ENCODE results near the gene ARID1B.

DNA sequence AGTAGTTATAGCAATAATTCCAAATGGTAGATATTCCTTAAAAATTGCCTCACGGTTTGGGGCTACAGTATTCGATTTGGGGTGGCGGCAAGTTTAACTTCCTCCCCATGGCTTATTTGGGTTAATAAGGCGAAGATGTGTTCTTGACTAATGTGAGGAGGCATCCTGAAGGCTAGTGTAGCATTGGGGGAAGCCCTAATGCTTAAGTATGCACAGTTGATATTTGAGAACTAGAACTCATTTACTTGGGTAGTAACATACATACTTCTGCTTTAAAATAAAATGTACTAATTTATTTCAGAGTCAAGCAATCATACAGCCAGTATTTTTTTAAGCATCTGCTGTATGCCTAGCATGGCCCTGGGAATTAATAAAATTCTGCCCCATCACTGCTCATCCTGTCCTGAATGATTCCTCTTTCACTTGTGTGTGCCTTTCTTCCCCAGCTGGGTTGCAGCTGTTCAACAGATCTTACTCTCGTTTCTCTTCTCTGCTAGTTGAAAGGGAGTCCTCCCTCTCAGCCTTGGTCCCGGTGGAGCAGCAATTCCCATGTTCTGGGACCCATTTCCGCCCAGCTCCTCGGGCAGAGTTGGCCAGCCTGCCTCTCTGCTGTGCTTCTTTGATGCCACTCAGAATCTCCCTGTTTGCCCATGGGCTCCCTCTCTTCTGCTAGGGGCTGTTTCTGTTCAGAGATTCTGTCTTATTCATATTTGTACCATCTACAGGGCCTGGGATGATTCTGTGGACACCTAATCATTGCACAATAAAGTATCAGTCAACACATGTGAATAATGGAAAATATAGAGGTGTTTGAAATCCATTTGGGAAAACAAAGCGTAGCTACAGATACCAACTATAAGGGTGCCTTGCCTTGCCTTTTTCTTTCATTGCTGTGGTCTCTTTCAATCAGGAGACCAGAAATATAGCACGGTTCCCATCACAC, 104.8 kb downstream of the ARID1B start:
- TF ChIP-seq, protein P1, sequence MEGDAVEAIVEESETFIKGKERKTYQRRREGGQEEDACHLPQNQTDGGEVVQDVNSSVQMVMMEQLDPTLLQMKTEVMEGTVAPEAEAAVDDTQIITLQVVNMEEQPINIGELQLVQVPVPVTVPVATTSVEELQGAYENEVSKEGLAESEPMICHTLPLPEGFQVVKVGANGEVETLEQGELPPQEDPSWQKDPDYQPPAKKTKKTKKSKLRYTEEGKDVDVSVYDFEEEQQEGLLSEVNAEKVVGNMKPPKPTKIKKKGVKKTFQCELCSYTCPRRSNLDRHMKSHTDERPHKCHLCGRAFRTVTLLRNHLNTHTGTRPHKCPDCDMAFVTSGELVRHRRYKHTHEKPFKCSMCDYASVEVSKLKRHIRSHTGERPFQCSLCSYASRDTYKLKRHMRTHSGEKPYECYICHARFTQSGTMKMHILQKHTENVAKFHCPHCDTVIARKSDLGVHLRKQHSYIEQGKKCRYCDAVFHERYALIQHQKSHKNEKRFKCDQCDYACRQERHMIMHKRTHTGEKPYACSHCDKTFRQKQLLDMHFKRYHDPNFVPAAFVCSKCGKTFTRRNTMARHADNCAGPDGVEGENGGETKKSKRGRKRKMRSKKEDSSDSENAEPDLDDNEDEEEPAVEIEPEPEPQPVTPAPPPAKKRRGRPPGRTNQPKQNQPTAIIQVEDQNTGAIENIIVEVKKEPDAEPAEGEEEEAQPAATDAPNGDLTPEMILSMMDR (conservative IDR thresholded peaks at IDR 0.05; ENCODE audit: low read depth, low read length) = no peak
- TF ChIP-seq EZH2 (IDR thresholded peaks at IDR 0.05; ENCODE audit: low read length, unreplicated experiment) (no peak), EZH2phosphoT487 (IDR thresholded peaks at IDR 0.05; ENCODE audit: borderline replicate concordance, low read length) (no peak)
